ENCODE measurements around the gene RMI2.
A peak's percentile ranks its signal among the peaks of the same experiment; 100 is the strongest.

The RMI2 gene

GRCh38 chr16:11396241-11397048 is 51.2 kb downstream of the RMI2 start:
- TF ChIP-seq, protein P1, sequence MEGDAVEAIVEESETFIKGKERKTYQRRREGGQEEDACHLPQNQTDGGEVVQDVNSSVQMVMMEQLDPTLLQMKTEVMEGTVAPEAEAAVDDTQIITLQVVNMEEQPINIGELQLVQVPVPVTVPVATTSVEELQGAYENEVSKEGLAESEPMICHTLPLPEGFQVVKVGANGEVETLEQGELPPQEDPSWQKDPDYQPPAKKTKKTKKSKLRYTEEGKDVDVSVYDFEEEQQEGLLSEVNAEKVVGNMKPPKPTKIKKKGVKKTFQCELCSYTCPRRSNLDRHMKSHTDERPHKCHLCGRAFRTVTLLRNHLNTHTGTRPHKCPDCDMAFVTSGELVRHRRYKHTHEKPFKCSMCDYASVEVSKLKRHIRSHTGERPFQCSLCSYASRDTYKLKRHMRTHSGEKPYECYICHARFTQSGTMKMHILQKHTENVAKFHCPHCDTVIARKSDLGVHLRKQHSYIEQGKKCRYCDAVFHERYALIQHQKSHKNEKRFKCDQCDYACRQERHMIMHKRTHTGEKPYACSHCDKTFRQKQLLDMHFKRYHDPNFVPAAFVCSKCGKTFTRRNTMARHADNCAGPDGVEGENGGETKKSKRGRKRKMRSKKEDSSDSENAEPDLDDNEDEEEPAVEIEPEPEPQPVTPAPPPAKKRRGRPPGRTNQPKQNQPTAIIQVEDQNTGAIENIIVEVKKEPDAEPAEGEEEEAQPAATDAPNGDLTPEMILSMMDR (conservative IDR thresholded peaks at IDR 0.05), result peak; percentile 91
- no peak overlapping the region for H3K27ac ChIP-seq

- TF ChIP-seq, protein P1 (conservative IDR thresholded peaks at IDR 0.05), result no peak
- H3K27ac ChIP-seq, result no peak overlapping the region
Observed at GRCh38 chr16:11398136-11398535, 52.9 kb downstream of the RMI2 start.

- TF ChIP-seq, protein P1 (conservative IDR thresholded peaks at IDR 0.05), result no peak
- H3K27ac ChIP-seq, result no peak overlapping the region
Observed at GRCh38 chr16:11398851-11399250, 53.6 kb downstream of the RMI2 start.

DNA sequence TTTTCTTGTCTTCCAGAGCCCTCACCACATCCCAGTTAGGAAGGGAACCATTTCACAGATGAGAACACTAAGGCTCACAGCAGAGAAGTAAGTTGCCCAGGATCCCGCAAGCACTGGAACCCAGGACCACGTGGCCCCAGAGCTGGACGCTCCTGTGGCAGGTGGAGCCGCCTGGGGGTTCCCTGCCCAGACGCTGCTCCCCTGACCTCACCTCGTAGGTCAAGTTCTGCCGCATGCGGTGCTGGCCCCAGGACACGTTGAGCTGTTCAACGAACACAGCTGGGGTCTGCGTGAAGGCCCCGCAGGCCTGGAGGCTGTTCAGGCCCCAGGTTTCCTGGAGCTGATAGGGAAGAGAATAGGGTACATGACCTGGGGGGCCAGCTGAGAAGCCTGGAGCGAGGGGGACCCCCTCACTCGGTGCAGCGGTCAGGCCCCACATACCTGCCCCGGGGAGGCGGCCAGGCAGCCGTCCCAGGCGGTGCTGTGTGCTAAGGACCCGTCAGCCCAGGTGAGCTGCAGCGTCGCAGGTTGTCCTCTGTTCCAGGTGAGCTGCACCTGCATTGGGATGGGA is 54.1 kb downstream of the RMI2 start:
- no peak overlapping the region for H3K27ac ChIP-seq
- TF ChIP-seq, protein P1 (conservative IDR thresholded peaks at IDR 0.05), result no peak

DNA sequence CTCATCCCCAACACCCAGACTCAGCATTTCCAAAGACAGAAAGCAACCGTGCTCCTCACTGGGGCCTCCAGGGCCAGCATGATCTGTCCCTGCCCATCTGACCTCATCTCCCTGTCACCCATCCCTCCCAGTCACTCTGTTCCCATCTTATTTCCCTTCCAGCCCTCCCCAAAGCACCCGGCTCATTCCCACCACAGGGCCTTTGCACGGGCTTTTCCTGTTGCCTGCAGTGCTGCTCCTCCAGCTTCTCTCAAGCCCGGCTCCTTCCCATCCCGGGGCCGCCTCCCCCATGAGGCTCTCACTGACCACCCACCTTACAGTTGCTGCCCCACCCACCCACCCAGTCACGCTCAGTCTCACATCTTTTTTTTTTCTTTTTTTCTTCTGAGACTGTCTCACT is 54.8 kb downstream of the RMI2 start:
- H3K27ac ChIP-seq, result no peak overlapping the region
- TF ChIP-seq, protein P1 (conservative IDR thresholded peaks at IDR 0.05), result no peak
